GM12878 (cell line): Measurements from ENCODE around the gene ABHD3. TPM values are rescaled to one million over a fixed set of nuclear protein-coding genes. Genes with fewer than 3 reads are reported as not detected.
A peak's percentile ranks its signal among the peaks of the same experiment; 100 is the strongest.

Source experiments
- ATAC-seq: fragments of 200-7000 bp; cut with Tn5 transposase; 3 replicates; pipeline ENCODE4 v1.9.1; 2020; ENCODE audit warnings: mild to moderate bottlenecking, moderate library complexity
- BruUV-seq: library from RNA; stranded (reverse); fragments of 400-500 nt; replicated peaks from 2 replicates; lab custom pipeline; 2021; lab: Mats Ljungman, UMichigan
- CTCF ChIA-PET: fragments of 300-600 bp; sonication (Branson Sonifier 250); formaldehyde crosslinking; extraction: SDS; loops from one replicate; lab custom pipeline; 2021; ENCODE audit warnings: inconsistent platforms; lab: Yijun Ruan, JAX
- POLR2A ChIA-PET: fragments of 350-600 bp; formaldehyde crosslinking; extraction: SDS; loops from one replicate; lab custom pipeline; 2021; ENCODE audit warnings: inconsistent platforms; lab: Charles Lee
- RAD21 ChIA-PET: fragments of 300-600 bp; sonication (Branson Sonifier 250); formaldehyde crosslinking; loops from one replicate; lab custom pipeline; 2023; ENCODE audit warnings: antibody characterized with exemption; ENCODE audit not compliant: unreplicated experiment; lab: Charles Lee
- SMC1A ChIA-PET: fragments of 300-600 bp; sonication (Branson Sonifier 250); formaldehyde crosslinking; loops from one replicate; lab custom pipeline; 2023; ENCODE audit not compliant: unreplicated experiment, uncharacterized antibody; lab: Charles Lee
- DNase-seq: peaks from one replicate; pipeline ENCODE4 v3.0.0-alpha.2; 2011; ENCODE audit warnings: low read depth, low spot score
- FAIRE-seq: peaks from 3 replicates; lab custom pipeline; 2011; peaks lifted over from hg19 to GRCh38; lab: Jason Lieb, UNC
- H2AFZ ChIP-seq: 2 replicates; pipeline ENCODE4 v1.6.0; 2011; ENCODE audit warnings: low read depth, low read length, control low read depth; ENCODE audit not compliant: control insufficient read depth
- H3K27ac ChIP-seq: 2 replicates; pipeline ENCODE4 v1.5.1; 2011; ENCODE audit warnings: control low read depth; ENCODE audit not compliant: control insufficient read depth, insufficient read depth
- H3K27me3 ChIP-seq, 2 experiments: replicated peaks in 1 of 2; 2 replicates each; pipeline versions ENCODE4 v1.6.0 to v1.6.1; 2011; ENCODE audit warnings: low read length in 1 of 2; ENCODE audit not compliant: control insufficient read depth in 2 of 2, insufficient read depth in 2 of 2
- H3K36me3 ChIP-seq, 2 experiments: 2 replicates each; pipeline ENCODE4 v1.5.1; 2011; ENCODE audit warnings: low read length in 1 of 2; ENCODE audit not compliant: control insufficient read depth in 2 of 2, insufficient read depth in 2 of 2
- H3K4me1 ChIP-seq: 2 replicates; pipeline ENCODE4 v1.6.1; 2011; ENCODE audit warnings: mild to moderate bottlenecking, low read length, moderate library complexity, mixed read lengths; ENCODE audit not compliant: control insufficient read depth, insufficient read depth
- H3K4me2 ChIP-seq: 2 replicates; pipeline ENCODE4 v1.6.0; 2011; ENCODE audit warnings: control low read depth; ENCODE audit not compliant: control insufficient read depth, insufficient read depth
- H3K4me3 ChIP-seq: fragments of 200-600 bp; sonication (generic); 2 replicates; pipeline ENCODE4 v1.5.1; 2016
- H3K79me2 ChIP-seq: 2 replicates; pipeline ENCODE4 v1.6.0; 2011; ENCODE audit warnings: low read length; ENCODE audit not compliant: control insufficient read depth, insufficient read depth
- H3K9ac ChIP-seq: 2 replicates; pipeline ENCODE4 v1.8.0; 2011; ENCODE audit warnings: low read length, control low read depth, mixed read lengths; ENCODE audit not compliant: control insufficient read depth, insufficient read depth
- H3K9me3 ChIP-seq: replicated peaks from 3 replicates; pipeline ENCODE4 v1.5.1; 2011; ENCODE audit warnings: mild to moderate bottlenecking, low read length; ENCODE audit not compliant: control insufficient read depth, insufficient read depth
- H4K20me1 ChIP-seq: 2 replicates; pipeline ENCODE4 v1.6.0; 2011; ENCODE audit not compliant: control insufficient read depth, insufficient read depth
- ATF2 ChIP-seq: IDR thresholded peaks from 2 replicates; pipeline ENCODE4 v1.6.1; 2012; ENCODE audit warnings: low read length, inconsistent platforms
- CBFB ChIP-seq: IDR thresholded peaks from 2 replicates; pipeline ENCODE4 v1.6.1; 2016; ENCODE audit warnings: antibody characterized with exemption, low read depth
- CREM ChIP-seq: IDR thresholded peaks from 2 replicates; pipeline ENCODE4 v1.6.1; 2014; ENCODE audit warnings: antibody characterized with exemption, low read depth
- ELK1 ChIP-seq: IDR thresholded peaks from 2 replicates; pipeline ENCODE4 v1.6.1; 2012; ENCODE audit warnings: low read depth, low read length, improper control_type of control experiment
- FOXM1 ChIP-seq: IDR thresholded peaks from 2 replicates; pipeline ENCODE4 v1.6.1; 2012; ENCODE audit warnings: low read depth, mild to moderate bottlenecking, inconsistent platforms, low read length, moderate library complexity
- IKZF1 ChIP-seq: fragments of 450-650 bp; conservative IDR thresholded peaks from 2 replicates; pipeline ENCODE4 v1.6.1; 2017; ENCODE audit warnings: antibody characterized with exemption, mild to moderate bottlenecking
- MTA3 ChIP-seq: IDR thresholded peaks from 2 replicates; pipeline ENCODE4 v1.6.1; 2012; ENCODE audit warnings: low read length, inconsistent platforms, borderline replicate concordance
- NFIC ChIP-seq: IDR thresholded peaks from 2 replicates; pipeline ENCODE4 v1.6.1; 2012; ENCODE audit warnings: low read depth, mild to moderate bottlenecking, inconsistent platforms, low read length, moderate library complexity
- NFXL1 ChIP-seq: fragments of 450-650 bp; IDR thresholded peaks from 2 replicates; pipeline ENCODE4 v1.6.1; 2017; ENCODE audit warnings: antibody characterized with exemption, mild to moderate bottlenecking, borderline replicate concordance
- NR2C2 ChIP-seq: IDR thresholded peaks from 2 replicates; pipeline ENCODE4 v1.6.1; 2011; ENCODE audit warnings: borderline replicate concordance, low read depth; ENCODE audit not compliant: control insufficient read depth, insufficient read length
- NR2F1 ChIP-seq: fragments of 450-650 bp; conservative IDR thresholded peaks from 2 replicates; pipeline ENCODE4 v1.6.1; 2017; ENCODE audit warnings: mild to moderate bottlenecking
- PAX5 ChIP-seq: IDR thresholded peaks from 2 replicates; pipeline ENCODE4 v1.6.1; 2011; ENCODE audit warnings: low read depth, low read length, borderline replicate concordance
- POLR2A ChIP-seq: IDR thresholded peaks from 2 replicates; pipeline ENCODE4 v1.6.1; 2011; ENCODE audit warnings: low read depth, mild to moderate bottlenecking, low read length
- RB1 ChIP-seq: fragments of 450-650 bp; formaldehyde crosslinking; IDR thresholded peaks from 2 replicates; pipeline ENCODE4 v1.6.1; 2017; ENCODE audit warnings: mild to moderate bottlenecking, borderline replicate concordance
- RBBP5 ChIP-seq: fragments of 200-600 bp; sonication (generic); conservative IDR thresholded peaks from 2 replicates; pipeline ENCODE4 v1.6.1; 2016
- SMAD1 ChIP-seq: fragments of 450-650 bp; IDR thresholded peaks from 2 replicates; pipeline ENCODE4 v1.6.1; 2018; ENCODE audit warnings: mild to moderate bottlenecking, low read depth; ENCODE audit not compliant: partially characterized antibody
- SMC3 ChIP-seq: IDR thresholded peaks from 2 replicates; pipeline ENCODE4 v1.6.1; 2011; ENCODE audit warnings: low read length, improper control_type of control experiment, borderline replicate concordance
- TCF3 ChIP-seq: IDR thresholded peaks from 2 replicates; pipeline ENCODE4 v1.6.1; 2012; ENCODE audit warnings: low read depth, mild to moderate bottlenecking, low read length, borderline replicate concordance; ENCODE audit not compliant: insufficient read depth
- ZNF384 ChIP-seq: IDR thresholded peaks from 2 replicates; pipeline ENCODE4 v1.6.1; 2012; ENCODE audit warnings: low read depth, mild to moderate bottlenecking, low read length, improper control_type of control experiment, borderline replicate concordance
- ZSCAN29 ChIP-seq: fragments of 450-650 bp; IDR thresholded peaks from 2 replicates; pipeline ENCODE4 v1.6.1; 2017; ENCODE audit warnings: mild to moderate bottlenecking, moderate library complexity
- ZZZ3 ChIP-seq: IDR thresholded peaks from 2 replicates; pipeline ENCODE4 v1.6.1; 2011; ENCODE audit warnings: low read depth; ENCODE audit not compliant: control insufficient read depth, insufficient read length
- WGBS: methylation state at CpG from one replicate; pipeline ENCODE4 v1.1.6; 2016; ENCODE audit warnings: low lambda C conversion rate; ENCODE audit not compliant: insufficient replicate concordance, insufficient coverage; ENCODE audit errors: missing lambda C conversion rate; 5-methylcytosine and 5-hydroxymethylcytosine counted together
- in situ Hi-C: fragments of 300-500 bp; cut with MboI; formaldehyde crosslinking; loops from 9 replicates; pipeline ENCODE4 v1.14.3; 2018; ENCODE audit warnings: mixed read lengths
- intact Hi-C: fragments of 100-400 bp; cut with micrococcal nuclease; formaldehyde crosslinking; loops from one replicate; pipeline ENCODE4 v1.14.2; 2022; ENCODE audit not compliant: unreplicated experiment
- polyA plus RNA-seq, 11 experiments: library from polyadenylated mRNA; depleted of rRNA in 4 of 11; unstranded in 6 of 11; stranded (reverse) in 5 of 11; fragments of >200 nt; fragmentation: Nextera tagmentation in 4 of 11; fragmentation: Illumina TruSeq in 1 of 11; extraction: Ambion mirVana in 4 of 11; extraction: Trizol in 1 of 11; gene quantifications; 1 replicate in 1 of 11; 2 replicates in 10 of 11; pipeline versions ENCODE4 v1.2.1 to v1.2.3, GENCODE V29; 2011 to 2016; ENCODE audit warnings: inconsistent platforms in 2 of 11, missing spikeins in 2 of 11, low read depth in 1 of 11
- total RNA-seq, 4 experiments: library from RNA; depleted of rRNA in 3 of 4; stranded (reverse); fragments of >200 nt in 3 of 4; fragmentation: Illumina TruSeq in 1 of 4; extraction: Trizol in 1 of 4; gene quantifications; 2 replicates each; pipeline versions ENCODE4 v1.2.1 to v1.2.3, GENCODE V29; 2013 to 2021

ABHD3 gene
- total and polyA plus RNA-seq, 10 of the 15 experiments (the other 5 are each of a cell fraction or from before 2014, with no cell fraction given), result 4.9 to 49.8 (median 18.3) TPM

- peak overlapping the region; percentile 37 for H3K27ac ChIP-seq
- H3K4me1 ChIP-seq, result peaks cover 22% of the 10 kb centered on the region
- no peaks in the 10 kb centered on the region for H4K20me1 ChIP-seq
- FAIRE-seq (no peak), DNase-seq (no peak), ATAC-seq (0 out of 3 replicates have a peak, but pooled peaks have one; percentile 1)
- peaks cover 4% of the 10 kb centered on the region for H3K79me2 ChIP-seq
- SMC1A ChIA-PET, result interaction anchor here (1.4 kb wide), 1 partner anchor 244 kb away, joined by 4 read pairs; no protein-coding TSS in a partner anchor
- H2AFZ ChIP-seq, result peak overlapping the region; percentile 63
- H3K4me3 ChIP-seq, result no peak overlapping the region; the same call in 1 of the 2 replicates
- H3K9me3 ChIP-seq, result no peaks in the 10 kb centered on the region
- RAD21 ChIA-PET, result interaction anchor here (1.0 kb wide), 1 partner anchor 138 kb away, joined by 4 read pairs; no protein-coding TSS in a partner anchor
- H3K9ac ChIP-seq, result no peak overlapping the region; the same call in 1 of the 2 replicates
- no peaks in the 10 kb centered on the region for H3K36me3 ChIP-seq
- POLR2A ChIA-PET, result interaction anchor here (0.9 kb wide), 1 partner anchor 139 kb away, joined by 6 read pairs; no protein-coding TSS in a partner anchor
- no peaks in the 10 kb centered on the region for H3K27me3 ChIP-seq
- CTCF ChIA-PET, result interaction anchor here (0.9 to 9.4 kb wide), 2 partner anchors 8 to 99 kb away, joined by 3 to 173 read pairs; partner anchors contain the start of gene SNRPD1
- peak overlapping the region; percentile 44; the same call in 1 of the 2 replicates for H3K4me2 ChIP-seq
- BruUV-seq, result no TSS peak
- intact Hi-C loops (loop anchor here (5.0 kb wide), 1 partner anchor 83 kb away; no protein-coding TSS in a partner anchor), in situ Hi-C loops (loop anchor here (25.0 kb wide), 2 partner anchors 542 to 1858 kb away; partner anchors contain the start of gene RIOK3)
- 0% methylated on average over 2 of the region's 2 CpGs for WGBS
- TF ChIP-seq ZNF384 (no peak), MTA3 (no peak), POLR2A (no peak), SMC3 (no peak), CBFB (no peak), ZZZ3 (no peak), PAX5 (no peak), SMAD1 (no peak), NR2C2 (no peak), FOXM1 (no peak), IKZF1 (no peak), ATF2 (peak; percentile 20; the same call in 1 of the 2 replicates), NFXL1 (no peak), NR2F1 (0 out of 2 replicates have a peak, but pooled peaks have one; percentile 19), ZSCAN29 (no peak), RB1 (no peak), NFIC (0 out of 2 replicates have a peak, but pooled peaks have one; percentile 22), ELK1 (no peak), CREM (0 out of 2 replicates have a peak, but pooled peaks have one; percentile 13), TCF3 (no peak), RBBP5 (no peak)
Measured at GRCh38 chr18:21604671-21605070, 99.9 kb downstream of the ABHD3 start.
